Liver (tissue), 9 donors: ENCODE measurements around the gene OTOP2. TPM values are rescaled to one million over a fixed set of nuclear protein-coding genes. Genes with fewer than 3 reads are reported as not detected.

Source experiments
- DNase-seq: peaks from one replicate; pipeline ENCODE4 v3.0.0-alpha.2; 2017; ENCODE audit warnings: low spot score
- H3K27ac ChIP-seq, 2 donors: one replicate each; pipeline ENCODE4 v1.7.0; 2013; ENCODE audit warnings: inconsistent platforms in 2 of 2, low read length in 2 of 2, control low read depth in 1 of 2, low read depth in 1 of 2, mild to moderate bottlenecking in 1 of 2
- H3K27me3 ChIP-seq, 4 donors: one replicate each; pipeline versions ENCODE4 v1.6.1 to v1.7.0; 2013; ENCODE audit warnings: low read length in 3 of 4, inconsistent platforms in 1 of 4, mild to moderate bottlenecking in 1 of 4, moderate library complexity in 1 of 4; ENCODE audit not compliant: control insufficient read depth in 4 of 4, insufficient read depth in 4 of 4
- H3K36me3 ChIP-seq, 4 donors: one replicate each; pipeline versions ENCODE4 v1.6.1 to v1.7.0; 2013; ENCODE audit warnings: low read length in 3 of 4, mild to moderate bottlenecking in 3 of 4, low read depth in 1 of 4, moderate library complexity in 1 of 4; ENCODE audit not compliant: control insufficient read depth in 4 of 4, insufficient read depth in 3 of 4
- H3K4me1 ChIP-seq, 4 donors: one replicate each; pipeline versions ENCODE4 v1.6.1 to v1.7.0; 2013; ENCODE audit warnings: low read length in 3 of 4, mild to moderate bottlenecking in 3 of 4, moderate library complexity in 1 of 4; ENCODE audit not compliant: control insufficient read depth in 4 of 4, insufficient read depth in 4 of 4
- H3K4me3 ChIP-seq, 3 donors: one replicate each; pipeline versions ENCODE4 v1.6.1 to v1.7.0; 2013; ENCODE audit warnings: low read length in 3 of 3, control low read depth in 1 of 3, low read depth in 1 of 3, mild to moderate bottlenecking in 1 of 3
- H3K9ac ChIP-seq, 2 donors: one replicate each; pipeline ENCODE4 v1.7.0; 2013; ENCODE audit warnings: low read length in 2 of 2, mild to moderate bottlenecking in 2 of 2, moderate library complexity in 2 of 2, control low read depth in 1 of 2, low read depth in 1 of 2
- H3K9me3 ChIP-seq, 4 donors: one replicate each; pipeline versions ENCODE4 v1.6.1 to v1.7.0; 2013; ENCODE audit warnings: low read length in 3 of 4; ENCODE audit not compliant: control insufficient read depth in 4 of 4
- EGR1 ChIP-seq, 2 donors: IDR thresholded peaks; 2 replicates each; pipeline ENCODE4 v1.6.1; 2016 to 2018; ENCODE audit warnings: antibody characterized with exemption in 2 of 2, low read depth in 2 of 2
- FOXA1 ChIP-seq: IDR thresholded peaks from 2 replicates; pipeline ENCODE4 v1.6.1; 2016; ENCODE audit warnings: antibody characterized with exemption
- FOXA2 ChIP-seq: IDR thresholded peaks from 2 replicates; pipeline ENCODE4 v1.6.1; 2016; ENCODE audit warnings: antibody characterized with exemption
- GABPA ChIP-seq, 2 donors: IDR thresholded peaks in 1 of 2; conservative IDR thresholded peaks in 1 of 2; 2 replicates each; pipeline ENCODE4 v1.6.1; 2016; ENCODE audit warnings: antibody characterized with exemption in 2 of 2, mild to moderate bottlenecking in 1 of 2, moderate library complexity in 1 of 2
- HNF4A ChIP-seq, 2 donors: conservative IDR thresholded peaks; 2 replicates each; pipeline ENCODE4 v1.6.1; 2016; ENCODE audit warnings: antibody characterized with exemption in 2 of 2, mild to moderate bottlenecking in 2 of 2
- HNF4G ChIP-seq: IDR thresholded peaks from 2 replicates; pipeline ENCODE4 v1.6.1; 2016; ENCODE audit warnings: antibody characterized with exemption
- JUND ChIP-seq, 2 donors: IDR thresholded peaks; 2 replicates each; pipeline ENCODE4 v1.6.1; 2016; ENCODE audit warnings: antibody characterized with exemption in 2 of 2
- MAX ChIP-seq: IDR thresholded peaks from 2 replicates; pipeline ENCODE4 v1.6.1; 2016; ENCODE audit warnings: antibody characterized with exemption
- NR2F2 ChIP-seq: IDR thresholded peaks from 2 replicates; pipeline ENCODE4 v1.6.1; 2016; ENCODE audit warnings: antibody characterized with exemption
- RAD21 ChIP-seq, 2 donors: IDR thresholded peaks; 2 replicates each; pipeline ENCODE4 v1.6.1; 2016; ENCODE audit warnings: antibody characterized with exemption in 2 of 2, mild to moderate bottlenecking in 2 of 2
- REST ChIP-seq: IDR thresholded peaks from 2 replicates; pipeline ENCODE4 v1.6.1; 2016; ENCODE audit warnings: antibody characterized with exemption, mild to moderate bottlenecking
- RXRA ChIP-seq, 2 donors: IDR thresholded peaks; 2 replicates each; pipeline ENCODE4 v1.6.1; 2017 to 2018; ENCODE audit warnings: antibody characterized with exemption in 2 of 2, mild to moderate bottlenecking in 1 of 2
- SP1 ChIP-seq: IDR thresholded peaks from 2 replicates; pipeline ENCODE4 v1.6.1; 2018; ENCODE audit warnings: antibody characterized with exemption, mild to moderate bottlenecking
- TAF1 ChIP-seq: conservative IDR thresholded peaks from 2 replicates; pipeline ENCODE4 v1.6.1; 2016; ENCODE audit warnings: antibody characterized with exemption, mild to moderate bottlenecking
- YY1 ChIP-seq: IDR thresholded peaks from 2 replicates; pipeline ENCODE4 v1.6.1; 2016; ENCODE audit warnings: antibody characterized with exemption, mild to moderate bottlenecking
- WGBS: extraction: QIAGEN DNeasy Blood & Tissue Kit; methylation state at CpG from one replicate; pipeline ENCODE4 v1.1.7; 2013; 5-methylcytosine and 5-hydroxymethylcytosine counted together
- polyA plus RNA-seq, 2 donors: library from polyadenylated mRNA; stranded (reverse) in 1 of 2; unstranded in 1 of 2; fragments of 200-250 nt in 1 of 2; fragments of >200 nt in 1 of 2; fragmentation: Nextera tagmentation in 1 of 2; extraction: Ambion mirVana in 1 of 2; gene quantifications; one replicate each; pipeline versions ENCODE4 v1.2.1 to v1.2.3, GENCODE V29; 2013 to 2015
- total RNA-seq, 2 donors: library from RNA; depleted of rRNA; stranded (reverse); fragments of >200 nt; gene quantifications; one replicate each; pipeline ENCODE4 v1.2.3, GENCODE V29; 2014
- TF ChIP-seq, protein P1 (sequence below): fragments of 150-350 bp; IDR thresholded peaks from 2 replicates; pipeline ENCODE4 v1.5.1; 2017; ENCODE audit warnings: improper control_type of control experiment, low read depth, low read length; ENCODE audit not compliant: missing input control
- TF ChIP-seq, protein P2 (sequence below): IDR thresholded peaks from 2 replicates; pipeline ENCODE4 v1.6.1; 2016; ENCODE audit warnings: antibody characterized with exemption
- TF ChIP-seq, protein P3 (sequence below): IDR thresholded peaks from 2 replicates; pipeline ENCODE4 v1.6.1; 2016; ENCODE audit warnings: antibody characterized with exemption
- donor health status: healthy.
- donor health status: healthy.
- donor health status: healthy.
- donor health status: healthy.
- donor health status: healthy.

Gene OTOP2
- total and polyA plus RNA-seq, 4 donors, result not detected

DNA sequence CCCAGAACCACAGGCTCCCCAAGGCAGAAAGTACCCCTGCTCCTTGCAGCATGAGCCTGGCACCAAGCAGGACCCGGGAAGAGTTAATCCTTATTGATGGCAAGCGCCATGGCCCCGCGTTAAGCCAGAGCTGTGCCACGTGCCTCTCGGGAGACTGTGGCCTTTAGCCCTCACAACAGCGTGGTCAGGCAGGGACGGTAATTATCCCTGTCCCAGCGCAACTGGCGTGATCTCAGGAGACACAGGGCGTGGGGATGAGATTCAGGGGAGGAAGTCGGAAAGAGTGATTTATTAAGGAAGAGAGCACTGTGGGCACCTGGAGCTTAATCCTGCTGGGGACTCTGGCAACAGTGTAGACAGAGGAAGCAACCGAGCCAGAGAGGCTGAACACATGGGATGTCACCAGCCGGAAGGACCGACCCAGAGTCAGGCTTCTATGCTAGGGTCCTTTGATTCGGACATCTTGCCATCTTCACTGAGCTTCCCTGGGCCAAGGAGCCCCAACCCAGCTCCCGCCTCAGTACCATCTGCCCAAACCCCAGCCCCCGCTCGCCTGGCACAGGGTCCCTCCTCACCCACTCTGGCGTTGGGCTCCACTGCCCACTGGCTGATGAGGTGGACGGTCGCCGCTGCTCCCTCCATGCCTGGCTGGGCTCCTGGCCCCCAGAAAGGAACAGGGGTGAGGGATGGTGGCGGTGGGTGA, 28.5 kb downstream of the OTOP2 start:
- Histone ChIP-seq H3K9ac (no peak overlapping the region), H3K4me3 (no peak overlapping the region), H3K36me3 (peaks cover 0 to 2% (median 1%) of the 10 kb centered on the region in 4 donors), H3K27ac (no peak overlapping the region), H3K27me3 (no peaks in the 10 kb centered on the region), H3K9me3 (no peaks in the 10 kb centered on the region), H3K4me1 (no peaks in the 10 kb centered on the region)
- 76% methylated on average over 24 of the region's 24 CpGs for WGBS
- TF ChIP-seq RXRA (IDR thresholded peaks at IDR 0.05) (no peak), HNF4G (no peak), NR2F2 (no peak), REST (no peak), TAF1 (no peak), FOXA1 (no peak), SP1 (no peak), YY1 (no peak), FOXA2 (no peak)
- TF ChIP-seq, protein P1, sequence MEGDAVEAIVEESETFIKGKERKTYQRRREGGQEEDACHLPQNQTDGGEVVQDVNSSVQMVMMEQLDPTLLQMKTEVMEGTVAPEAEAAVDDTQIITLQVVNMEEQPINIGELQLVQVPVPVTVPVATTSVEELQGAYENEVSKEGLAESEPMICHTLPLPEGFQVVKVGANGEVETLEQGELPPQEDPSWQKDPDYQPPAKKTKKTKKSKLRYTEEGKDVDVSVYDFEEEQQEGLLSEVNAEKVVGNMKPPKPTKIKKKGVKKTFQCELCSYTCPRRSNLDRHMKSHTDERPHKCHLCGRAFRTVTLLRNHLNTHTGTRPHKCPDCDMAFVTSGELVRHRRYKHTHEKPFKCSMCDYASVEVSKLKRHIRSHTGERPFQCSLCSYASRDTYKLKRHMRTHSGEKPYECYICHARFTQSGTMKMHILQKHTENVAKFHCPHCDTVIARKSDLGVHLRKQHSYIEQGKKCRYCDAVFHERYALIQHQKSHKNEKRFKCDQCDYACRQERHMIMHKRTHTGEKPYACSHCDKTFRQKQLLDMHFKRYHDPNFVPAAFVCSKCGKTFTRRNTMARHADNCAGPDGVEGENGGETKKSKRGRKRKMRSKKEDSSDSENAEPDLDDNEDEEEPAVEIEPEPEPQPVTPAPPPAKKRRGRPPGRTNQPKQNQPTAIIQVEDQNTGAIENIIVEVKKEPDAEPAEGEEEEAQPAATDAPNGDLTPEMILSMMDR, result no peak
- DNase-seq, result no peak

- H3K4me3 ChIP-seq, result no peak overlapping the region
- no peak for DNase-seq
- no peak overlapping the region for H3K9ac ChIP-seq
- H3K4me1 ChIP-seq, result no peaks in the 10 kb centered on the region
- WGBS, result 74% methylated on average over 11 of the region's 11 CpGs
- H3K27ac ChIP-seq, result no peak overlapping the region
- H3K9me3 ChIP-seq, result no peaks in the 10 kb centered on the region
- H3K27me3 ChIP-seq, result no peaks in the 10 kb centered on the region
- peaks cover 0 to 2% (median 1%) of the 10 kb centered on the region in 4 donors for H3K36me3 ChIP-seq
- TF ChIP-seq NR2F2 (no peak), EGR1 (IDR thresholded peaks at IDR 0.05; ENCODE audit: low read depth in 2 of 2) (no peak), REST (no peak), RXRA (IDR thresholded peaks at IDR 0.05) (no peak), FOXA2 (no peak), TAF1 (no peak), MAX (no peak), RAD21 (IDR thresholded peaks at IDR 0.05) (no peak), FOXA1 (no peak), JUND (IDR thresholded peaks at IDR 0.05) (no peak), GABPA (IDR thresholded peaks at IDR 0.05 in 1 of 2, conservative IDR thresholded peaks at IDR 0.05 in 1 of 2) (no peak), YY1 (no peak), HNF4G (no peak), SP1 (no peak), HNF4A (conservative IDR thresholded peaks at IDR 0.05) (no peak)
- TF ChIP-seq, protein P2, sequence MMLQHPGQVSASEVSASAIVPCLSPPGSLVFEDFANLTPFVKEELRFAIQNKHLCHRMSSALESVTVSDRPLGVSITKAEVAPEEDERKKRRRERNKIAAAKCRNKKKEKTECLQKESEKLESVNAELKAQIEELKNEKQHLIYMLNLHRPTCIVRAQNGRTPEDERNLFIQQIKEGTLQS, result no peak
- TF ChIP-seq, protein P3, sequence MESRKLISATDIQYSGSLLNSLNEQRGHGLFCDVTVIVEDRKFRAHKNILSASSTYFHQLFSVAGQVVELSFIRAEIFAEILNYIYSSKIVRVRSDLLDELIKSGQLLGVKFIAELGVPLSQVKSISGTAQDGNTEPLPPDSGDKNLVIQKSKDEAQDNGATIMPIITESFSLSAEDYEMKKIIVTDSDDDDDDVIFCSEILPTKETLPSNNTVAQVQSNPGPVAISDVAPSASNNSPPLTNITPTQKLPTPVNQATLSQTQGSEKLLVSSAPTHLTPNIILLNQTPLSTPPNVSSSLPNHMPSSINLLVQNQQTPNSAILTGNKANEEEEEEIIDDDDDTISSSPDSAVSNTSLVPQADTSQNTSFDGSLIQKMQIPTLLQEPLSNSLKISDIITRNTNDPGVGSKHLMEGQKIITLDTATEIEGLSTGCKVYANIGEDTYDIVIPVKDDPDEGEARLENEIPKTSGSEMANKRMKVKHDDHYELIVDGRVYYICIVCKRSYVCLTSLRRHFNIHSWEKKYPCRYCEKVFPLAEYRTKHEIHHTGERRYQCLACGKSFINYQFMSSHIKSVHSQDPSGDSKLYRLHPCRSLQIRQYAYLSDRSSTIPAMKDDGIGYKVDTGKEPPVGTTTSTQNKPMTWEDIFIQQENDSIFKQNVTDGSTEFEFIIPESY, result no peak
Measured at GRCh38 chr17:74953134-74953687, 29.1 kb downstream of the OTOP2 start.
